HUES64 (cell line): Measurements from ENCODE around the gene MROH7.

Experiments used
- H3K27ac ChIP-seq: 2 replicates; pipeline ENCODE4 v1.7.0; 2013; ENCODE audit warnings: low read depth, low read length, inconsistent platforms
- H3K27me3 ChIP-seq: 2 replicates; pipeline ENCODE4 v1.6.1; 2013; ENCODE audit warnings: mild to moderate bottlenecking, low read length; ENCODE audit not compliant: insufficient read depth
- H3K36me3 ChIP-seq: 2 replicates; pipeline ENCODE4 v1.6.1; 2013; ENCODE audit warnings: mild to moderate bottlenecking, low read length; ENCODE audit not compliant: insufficient read depth
- H3K4me1 ChIP-seq: 2 replicates; pipeline ENCODE4 v1.6.1; 2013; ENCODE audit warnings: mild to moderate bottlenecking, low read length, moderate library complexity; ENCODE audit not compliant: insufficient read depth
- H3K4me3 ChIP-seq: 2 replicates; pipeline ENCODE4 v1.5.1; 2013; ENCODE audit warnings: mild to moderate bottlenecking, low read length, moderate library complexity
- H3K9ac ChIP-seq: 2 replicates; pipeline ENCODE4 v1.6.1; 2013; ENCODE audit warnings: mild to moderate bottlenecking, low read depth, low read length
- H3K9me3 ChIP-seq: 2 replicates; pipeline ENCODE4 v1.6.1; 2013; ENCODE audit warnings: low read depth, low read length; ENCODE audit not compliant: insufficient read depth
- WGBS: fragments of 150-250, 120-280 bp; methylation state at CpG from one replicate; pipeline ENCODE4 v1.1.7; 2013; ENCODE audit warnings: missing lambda C conversion rate; 5-methylcytosine and 5-hydroxymethylcytosine counted together

The MROH7 gene

DNA sequence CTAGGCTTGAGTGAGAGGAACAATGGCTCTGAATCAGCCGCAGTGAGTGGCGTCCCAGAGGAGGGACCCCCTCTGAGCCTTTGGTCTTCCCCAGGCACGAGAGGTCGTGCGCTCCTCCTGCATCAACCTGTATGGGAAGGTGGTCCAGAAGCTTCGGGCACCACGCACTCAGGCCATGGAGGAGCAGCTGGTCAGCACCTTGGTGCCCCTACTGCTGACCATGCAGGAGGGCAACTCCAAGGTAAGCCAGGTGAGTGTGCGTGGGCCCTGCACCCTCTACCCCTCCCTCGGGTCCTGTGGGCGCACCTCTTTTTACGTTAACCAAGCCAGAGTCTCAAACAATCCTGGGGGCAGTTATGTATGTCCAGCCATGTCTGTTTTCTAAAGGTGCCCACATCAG is 60.4 kb downstream of the MROH7 start:
- Histone ChIP-seq H3K9ac (no peak overlapping the region), H3K4me1 (no peaks in the 10 kb centered on the region), H3K4me3 (no peak overlapping the region), H3K27ac (no peak overlapping the region), H3K9me3 (no peaks in the 10 kb centered on the region), H3K27me3 (no peaks in the 10 kb centered on the region; the same call in 1 of the 2 replicates), H3K36me3 (no peaks in the 10 kb centered on the region)
- 86% methylated on average over 11 of the region's 11 CpGs for WGBS

DNA sequence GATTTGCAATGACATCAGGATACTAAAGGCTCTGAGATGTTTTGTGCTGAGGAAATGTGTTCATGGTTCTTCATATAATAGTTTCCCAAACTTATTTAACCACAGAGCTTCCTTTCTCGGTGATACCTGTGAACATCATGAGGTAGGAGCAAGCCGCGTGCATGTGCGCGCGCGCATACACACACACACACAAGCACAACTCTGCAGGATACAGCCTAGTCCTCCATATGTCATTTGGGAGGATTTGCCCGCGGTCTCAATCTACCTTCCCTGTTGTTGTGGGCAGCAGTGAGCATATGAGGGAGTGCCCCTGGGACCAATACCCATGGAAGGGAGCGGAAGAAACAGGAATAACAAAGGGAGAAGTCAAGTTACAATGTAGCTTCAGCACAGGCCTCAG is 61.9 kb downstream of the MROH7 start:
- H3K27me3 ChIP-seq: peaks cover 4% of the 10 kb centered on the region
- no peaks in the 10 kb centered on the region for H3K4me1 ChIP-seq
- H3K27ac ChIP-seq: no peak overlapping the region
- no peak overlapping the region for H3K9ac ChIP-seq
- H3K9me3 ChIP-seq: no peaks in the 10 kb centered on the region
- no peak overlapping the region for H3K4me3 ChIP-seq
- WGBS: 93% methylated on average over 10 of the region's 10 CpGs
- H3K36me3 ChIP-seq: no peaks in the 10 kb centered on the region

DNA sequence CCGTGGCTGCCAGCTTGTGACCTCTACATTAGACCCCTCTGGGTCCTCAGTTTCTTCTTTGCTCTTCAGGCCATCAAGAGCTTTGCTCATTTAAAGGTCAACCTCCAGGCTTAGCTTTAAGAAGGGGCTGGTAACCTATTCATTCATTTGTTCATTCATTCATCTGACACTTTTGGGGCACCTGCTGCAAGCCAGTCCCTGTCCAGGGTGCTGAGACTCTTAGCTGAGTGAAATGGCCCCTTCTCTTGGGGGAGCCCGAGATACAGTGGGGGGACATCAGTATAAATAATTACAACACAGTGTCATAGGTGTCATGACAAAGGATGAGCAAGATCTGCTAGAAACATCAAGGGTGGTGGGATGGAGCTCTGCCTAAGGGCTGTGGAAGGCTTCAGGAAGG is 63.6 kb downstream of the MROH7 start:
- no peaks in the 10 kb centered on the region for H3K36me3 ChIP-seq
- 90% methylated on average over 2 of the region's 2 CpGs for WGBS

DNA sequence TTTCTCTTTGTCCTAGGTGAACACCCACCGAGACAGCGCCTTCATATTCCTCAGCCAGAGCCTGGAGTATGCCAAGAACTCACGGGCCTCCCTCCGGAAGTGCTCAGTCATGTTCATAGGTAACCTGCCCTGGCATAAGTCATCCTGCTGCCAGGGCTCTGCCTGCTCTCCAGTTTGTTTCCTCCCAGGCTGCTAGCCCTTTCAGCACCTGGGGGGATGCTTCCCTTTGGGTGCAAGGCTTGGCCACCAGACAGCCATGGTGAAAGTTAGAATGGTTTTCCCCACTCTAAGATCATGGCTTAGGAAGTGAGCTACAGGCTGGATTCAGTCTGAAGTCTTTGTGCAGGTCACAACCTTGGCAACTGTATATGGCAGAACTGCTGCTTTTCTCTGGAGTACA is 64.8 kb downstream of the MROH7 start:
- 86% methylated on average over 4 of the region's 4 CpGs for WGBS
- Histone ChIP-seq H3K9ac (no peak overlapping the region), H3K9me3 (no peaks in the 10 kb centered on the region), H3K4me1 (no peaks in the 10 kb centered on the region), H3K4me3 (no peak overlapping the region), H3K27me3 (peaks cover 7% of the 10 kb centered on the region), H3K36me3 (no peaks in the 10 kb centered on the region), H3K27ac (no peak overlapping the region)

More for the DNA sequence above, 63.6 kb downstream of the MROH7 start:
- no peaks in the 10 kb centered on the region for H3K4me1 ChIP-seq
- no peak overlapping the region for H3K9ac ChIP-seq
- peaks cover 7% of the 10 kb centered on the region for H3K27me3 ChIP-seq
- no peak overlapping the region for H3K27ac ChIP-seq
- no peaks in the 10 kb centered on the region for H3K9me3 ChIP-seq
- H3K4me3 ChIP-seq: no peak overlapping the region

DNA sequence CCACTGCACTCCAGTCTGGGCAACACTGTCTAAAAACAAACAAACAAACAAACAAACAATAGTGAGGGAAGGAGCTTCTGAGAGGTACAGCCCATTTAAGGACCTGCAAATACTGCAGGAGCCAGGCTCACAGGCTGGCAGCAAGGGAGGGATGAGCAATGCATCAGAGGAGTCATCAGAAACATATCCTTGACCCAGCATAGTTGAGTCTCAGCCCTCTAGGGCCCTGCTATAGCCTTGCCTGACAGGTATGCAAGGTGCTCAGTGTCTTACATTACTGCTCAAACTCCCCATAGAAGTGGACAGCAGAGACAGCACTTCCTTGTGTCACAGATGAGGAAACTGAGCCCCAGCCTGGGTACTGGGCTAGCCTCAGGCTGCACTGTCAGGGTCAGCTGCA is 66.8 kb downstream of the MROH7 start:
- no peak overlapping the region for H3K9ac ChIP-seq
- H3K27me3 ChIP-seq: peaks cover 7% of the 10 kb centered on the region
- H3K4me3 ChIP-seq: no peak overlapping the region
- H3K9me3 ChIP-seq: no peaks in the 10 kb centered on the region
- no peak overlapping the region for H3K27ac ChIP-seq
- no peaks in the 10 kb centered on the region for H3K36me3 ChIP-seq
- H3K4me1 ChIP-seq: no peaks in the 10 kb centered on the region

DNA sequence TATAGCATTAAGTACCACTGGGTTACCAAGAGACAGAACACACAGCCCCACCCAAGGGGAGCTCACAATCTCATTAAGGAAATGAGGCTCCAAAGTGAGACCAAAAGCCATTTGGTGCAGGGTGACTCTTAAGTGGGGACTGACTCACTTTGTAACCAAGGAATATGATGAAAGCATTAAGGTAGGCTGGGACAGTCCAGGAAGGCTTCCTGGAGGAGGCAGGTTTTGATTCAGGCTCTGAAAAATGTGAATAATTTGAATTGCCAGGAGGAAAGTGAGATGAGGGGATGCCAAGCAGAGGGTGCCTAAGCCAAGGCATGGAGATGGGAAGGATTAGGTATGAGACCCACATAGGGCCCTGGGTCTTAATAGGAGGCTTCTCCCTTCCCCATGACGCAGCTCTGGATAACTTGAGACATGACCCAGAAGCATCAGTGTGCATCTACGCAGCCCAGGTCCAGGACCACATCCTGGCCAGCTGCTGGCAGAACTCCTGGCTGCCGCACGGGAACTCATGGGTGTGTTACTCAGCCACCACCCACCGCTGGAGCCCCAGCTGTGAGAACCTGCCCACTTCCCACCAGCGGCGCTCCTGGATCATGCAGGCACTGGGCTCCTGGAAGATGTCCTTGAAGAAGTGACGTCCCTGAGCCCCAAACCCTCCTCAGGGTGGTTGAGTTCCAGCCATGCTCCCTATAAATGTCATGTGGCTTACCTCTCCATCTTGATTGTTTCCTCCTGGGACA is 68.1 kb downstream of the MROH7 start:
- 80% methylated on average over 8 of the region's 8 CpGs for WGBS
- Histone ChIP-seq H3K36me3 (no peaks in the 10 kb centered on the region), H3K4me1 (no peaks in the 10 kb centered on the region), H3K4me3 (no peak overlapping the region), H3K27me3 (peaks cover 7% of the 10 kb centered on the region), H3K9ac (no peak overlapping the region), H3K9me3 (no peaks in the 10 kb centered on the region), H3K27ac (no peak overlapping the region)

DNA sequence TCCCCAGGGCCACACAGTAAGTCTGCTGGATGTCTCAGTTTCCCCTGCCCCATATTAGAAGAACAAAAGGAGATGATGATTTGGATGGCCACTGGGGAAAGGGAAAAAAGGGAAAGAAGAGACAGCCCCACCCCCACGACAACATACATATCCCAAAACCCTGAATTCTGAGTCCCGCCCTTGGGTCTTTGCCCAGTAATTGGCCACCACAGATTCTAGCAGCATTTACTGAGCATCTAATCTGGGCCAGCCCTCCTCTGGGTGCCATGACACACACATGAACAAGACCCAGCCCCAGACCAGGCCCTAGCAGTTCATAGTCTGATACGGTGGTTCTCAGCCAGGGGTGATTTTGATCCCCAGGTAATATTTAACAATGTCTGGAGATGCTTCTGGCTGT is 68.8 kb downstream of the MROH7 start:
- H3K4me1 ChIP-seq: no peaks in the 10 kb centered on the region
- WGBS: 83% methylated on average over 3 of the region's 3 CpGs
- H3K4me3 ChIP-seq: no peak overlapping the region
- H3K9me3 ChIP-seq: no peaks in the 10 kb centered on the region
- peaks cover 7% of the 10 kb centered on the region for H3K27me3 ChIP-seq
- H3K36me3 ChIP-seq: no peaks in the 10 kb centered on the region
- no peak overlapping the region for H3K9ac ChIP-seq
- no peak overlapping the region for H3K27ac ChIP-seq

DNA sequence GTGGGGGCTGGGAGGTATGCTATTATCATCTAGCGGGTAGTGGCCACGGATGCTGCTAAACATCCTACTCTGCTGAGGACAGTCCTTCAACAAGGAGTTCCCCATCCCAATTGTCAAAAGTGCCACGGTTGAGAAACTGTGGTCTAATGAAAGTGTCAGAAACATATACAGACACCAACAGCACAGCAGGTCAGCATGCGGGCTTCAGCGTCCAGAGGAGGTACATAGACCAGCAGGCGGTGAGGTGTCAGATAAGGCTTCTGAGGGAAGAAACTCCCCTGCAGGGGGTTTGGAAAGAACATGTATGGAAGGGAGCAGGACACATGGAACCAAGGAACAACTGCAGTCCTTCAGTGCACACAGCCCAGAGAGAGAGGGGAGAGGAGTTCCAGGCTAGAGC is 69.3 kb downstream of the MROH7 start:
- no peak overlapping the region for H3K4me3 ChIP-seq
- H3K27ac ChIP-seq: no peak overlapping the region
- no peak overlapping the region for H3K9ac ChIP-seq
- no peaks in the 10 kb centered on the region for H3K36me3 ChIP-seq
- H3K4me1 ChIP-seq: no peaks in the 10 kb centered on the region
- H3K27me3 ChIP-seq: peaks cover 7% of the 10 kb centered on the region
- H3K9me3 ChIP-seq: no peaks in the 10 kb centered on the region
- WGBS: 89% methylated on average over 5 of the region's 6 CpGs

DNA sequence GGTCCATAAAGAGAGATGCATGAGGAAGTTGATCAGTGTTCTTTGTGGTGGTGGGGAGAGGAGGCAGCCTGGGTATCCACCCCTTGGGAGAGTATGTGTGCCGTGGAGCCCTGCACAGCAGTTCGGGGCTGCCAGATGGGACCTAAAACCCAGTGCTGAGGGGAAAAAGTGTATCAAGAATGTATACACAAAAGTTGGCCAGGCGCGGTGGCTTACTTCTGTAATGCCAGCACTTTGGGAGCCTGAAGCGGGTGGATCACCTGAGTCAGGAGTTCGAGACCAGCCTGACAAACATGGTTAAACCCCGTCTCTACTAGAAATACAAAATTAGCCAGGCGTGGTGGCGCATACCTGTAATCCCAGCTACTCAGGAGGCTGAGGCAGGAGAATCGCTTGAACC is 70.0 kb downstream of the MROH7 start:
- no peaks in the 10 kb centered on the region for H3K4me1 ChIP-seq
- H3K36me3 ChIP-seq: no peaks in the 10 kb centered on the region
- H3K9ac ChIP-seq: no peak overlapping the region
- no peak overlapping the region for H3K4me3 ChIP-seq
- H3K27ac ChIP-seq: no peak overlapping the region
- WGBS: 89% methylated on average over 10 of the region's 10 CpGs
- H3K27me3 ChIP-seq: peaks cover 7% of the 10 kb centered on the region; the same call in 1 of the 2 replicates
- no peaks in the 10 kb centered on the region for H3K9me3 ChIP-seq

DNA sequence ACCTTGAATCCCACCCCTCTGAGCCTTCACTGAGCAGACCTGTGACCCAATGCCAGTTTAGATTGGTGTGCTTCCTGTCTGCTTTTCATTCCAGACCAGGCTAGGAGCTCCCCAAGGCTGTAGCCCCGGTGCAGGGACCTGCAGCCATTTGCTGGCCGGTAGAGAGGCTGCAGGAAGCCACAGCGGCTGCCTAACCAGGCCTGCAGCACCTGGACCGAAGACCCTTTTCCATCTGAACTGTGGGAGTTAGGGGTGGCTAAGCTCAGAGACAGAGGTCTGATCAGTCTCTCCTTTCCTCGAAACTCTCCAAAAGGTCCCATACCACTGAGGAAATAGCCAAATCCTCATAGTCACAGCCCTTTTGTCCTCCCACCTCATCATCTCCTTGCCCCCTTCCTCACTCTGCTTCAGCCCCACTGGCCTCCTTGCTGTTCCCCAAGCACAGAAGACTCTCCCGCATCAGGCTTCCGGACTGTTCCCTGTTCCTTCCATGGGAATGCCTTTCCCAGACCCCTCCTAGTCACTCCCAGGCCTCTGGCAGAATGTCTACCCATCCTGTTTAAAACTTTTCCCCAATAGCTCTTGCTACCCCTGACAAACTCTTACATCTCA is 73.4 kb downstream of the MROH7 start:
- 0 out of 2 replicates have a peak overlapping the region, but pooled peaks have one; percentile 41 for H3K9ac ChIP-seq
- peak overlapping the region; percentile 87 for H3K4me3 ChIP-seq
- WGBS: 88% methylated on average over 7 of the region's 7 CpGs
- H3K36me3 ChIP-seq: peaks cover 29% of the 10 kb centered on the region
- H3K4me1 ChIP-seq: no peaks in the 10 kb centered on the region
- no peak overlapping the region for H3K27ac ChIP-seq
- H3K27me3 ChIP-seq: no peaks in the 10 kb centered on the region
- no peaks in the 10 kb centered on the region for H3K9me3 ChIP-seq

DNA sequence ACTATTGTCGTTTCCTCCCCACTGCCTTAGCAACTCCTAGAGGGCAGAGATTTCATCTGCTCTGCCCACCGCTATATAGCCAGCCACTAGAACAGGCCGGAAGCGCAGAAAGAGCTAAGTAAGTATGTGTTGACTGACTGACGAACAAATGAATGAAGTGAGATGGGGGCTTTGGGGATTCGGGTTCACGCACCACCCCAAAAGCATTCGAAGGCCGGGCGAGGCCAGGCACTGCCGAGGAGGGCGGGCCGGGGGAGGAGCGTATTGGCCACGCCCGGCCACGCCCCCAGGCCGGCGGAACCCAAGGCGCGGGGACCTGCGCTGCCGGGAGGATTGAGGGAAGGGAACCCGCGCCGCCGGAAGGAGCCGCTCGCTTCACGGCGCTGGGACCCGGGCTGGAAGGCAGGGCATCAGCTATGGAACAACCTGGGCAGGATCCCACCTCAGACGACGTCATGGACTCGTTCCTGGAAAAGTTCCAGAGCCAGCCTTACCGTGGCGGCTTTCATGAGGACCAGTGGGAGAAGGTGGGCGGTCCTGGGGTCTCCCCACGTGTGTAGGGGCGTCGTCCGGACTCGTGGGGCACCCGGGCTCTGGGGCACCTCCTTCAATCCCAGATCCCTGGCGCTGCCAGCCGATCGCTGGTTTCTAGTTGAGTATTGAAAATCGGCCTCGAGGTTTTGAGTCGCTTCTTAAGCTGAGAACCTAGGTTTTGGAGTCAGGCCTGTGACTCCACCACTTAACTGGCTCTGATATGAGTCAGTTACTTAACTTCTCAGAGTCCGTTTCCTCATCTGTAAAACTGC is 74.1 kb downstream of the MROH7 start, which contains the start of gene TTC4:
TTC4 (plus strand) TSS at position 369 of the 806 bp plus-strand sequence; CDS start at position 417, 48 bp downstream.
- Histone ChIP-seq H3K9ac (peak within 1 kb of the TSS; percentile 86), H3K36me3 (peaks cover 36% of the 10 kb centered on the region), H3K27ac (peak within 1 kb of the TSS; percentile 65), H3K4me3 (peak within 1 kb of the TSS; percentile 87), H3K4me1 (no peaks in the 10 kb centered on the region), H3K27me3 (no peaks in the 10 kb centered on the region), H3K9me3 (no peaks in the 10 kb centered on the region)
- 4% methylated on average over 51 of the region's 51 CpGs for WGBS
